ENCODE data around the gene FHOD3. TPM values are rescaled to one million over a fixed set of nuclear protein-coding genes. Genes with fewer than 3 reads are reported as not detected.

The FHOD3 gene
- total and polyA plus RNA-seq, 2 donors (not counting 1 experiment from before 2014, with no cell fraction given), result not detected

DNA sequence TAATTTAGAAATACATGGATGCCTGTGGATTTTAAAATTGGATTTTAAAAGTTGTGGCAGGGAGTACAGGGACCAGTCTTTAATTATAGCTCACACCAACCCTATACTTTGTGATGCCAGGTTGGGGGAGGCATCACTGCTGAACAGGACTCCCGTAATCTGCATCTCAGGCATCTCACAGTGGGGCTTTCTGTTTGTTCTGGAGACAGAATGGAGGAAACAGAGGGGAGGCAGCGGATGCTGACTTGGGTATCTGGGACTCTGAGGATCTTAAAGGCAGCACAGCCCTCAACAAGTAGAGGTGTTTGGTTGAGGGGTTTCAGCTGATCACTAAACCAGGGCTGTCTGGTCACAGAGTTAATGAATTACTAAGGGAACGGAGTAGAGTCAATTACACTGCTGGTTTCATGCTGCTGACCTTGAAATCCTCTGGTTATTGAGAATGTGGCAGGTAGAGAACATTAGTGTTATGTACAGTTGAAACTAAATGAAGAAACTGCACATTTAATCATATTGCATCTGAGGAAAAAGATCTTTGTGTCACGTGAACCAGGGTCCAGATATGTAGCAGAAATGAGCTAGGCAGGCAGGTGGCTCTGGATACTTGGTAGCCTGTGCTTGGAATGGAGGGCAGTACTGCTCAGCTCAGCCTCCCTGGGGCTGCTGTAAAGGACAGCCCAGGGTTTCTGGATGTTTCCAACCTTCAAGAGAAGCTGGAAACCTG lies 40.3 kb downstream of the FHOD3 start:
- WGBS (ENCODE audit: insufficient coverage), result 81% methylated on average over 3 of the region's 4 CpGs
- no peak overlapping the region for H3K27ac Mint-ChIP-seq
- H4K20me1 ChIP-seq (ENCODE audit: control insufficient read depth, insufficient read depth, low read length, poor library complexity, severe bottlenecking), result no peaks in the 10 kb centered on the region
- no peaks in the 10 kb centered on the region for H3K36me3 ChIP-seq (replicated peaks in 1 of 2; ENCODE audit: control extremely low read depth in 1 of 2, control insufficient read depth in 1 of 2, extremely low read depth in 1 of 2, insufficient read depth in 2 of 2, low read length in 1 of 2)
- H3K27me3 Mint-ChIP-seq, result peaks cover 13% of the 10 kb centered on the region
- intact Hi-C loops (cut with micrococcal nuclease), result no loop called here
- CTCF ChIA-PET, result no interaction called here
- POLR2A ChIA-PET, result no interaction called here
- no peak overlapping the region for H3K9ac ChIP-seq (ENCODE audit: low read length)
- no peak overlapping the region for H3K27ac ChIP-seq (ENCODE audit: low read length in 2 of 2)
- no peak overlapping the region for H3K4me2 ChIP-seq (replicated peaks; ENCODE audit: low read depth, low read length, poor library complexity, severe bottlenecking)
- peaks cover 6% of the 10 kb centered on the region for H3K9me3 Mint-ChIP-seq (ENCODE audit: insufficient read depth)
- no peak overlapping the region for H3K4me3 Mint-ChIP-seq
- ATAC-seq (ENCODE audit: low read depth) (no peak), DNase-seq (no peak)
- H2AFZ ChIP-seq (ENCODE audit: insufficient read depth, low read depth, low read length, poor library complexity, severe bottlenecking), result no peak overlapping the region
- no peaks in the 10 kb centered on the region for H3K4me1 Mint-ChIP-seq
- H3K4me3 ChIP-seq (ENCODE audit: control extremely low read depth in 1 of 5, extremely low read depth in 1 of 5, insufficient read depth in 1 of 5, low read depth in 2 of 5, low read length in 4 of 5), result no peak overlapping the region
- no peak for TF ChIP-seq EZH2 (IDR thresholded peaks at IDR 0.05; ENCODE audit: borderline replicate concordance, insufficient read depth, low read depth, low read length, poor library complexity, severe bottlenecking)
- TF ChIP-seq, protein P1, sequence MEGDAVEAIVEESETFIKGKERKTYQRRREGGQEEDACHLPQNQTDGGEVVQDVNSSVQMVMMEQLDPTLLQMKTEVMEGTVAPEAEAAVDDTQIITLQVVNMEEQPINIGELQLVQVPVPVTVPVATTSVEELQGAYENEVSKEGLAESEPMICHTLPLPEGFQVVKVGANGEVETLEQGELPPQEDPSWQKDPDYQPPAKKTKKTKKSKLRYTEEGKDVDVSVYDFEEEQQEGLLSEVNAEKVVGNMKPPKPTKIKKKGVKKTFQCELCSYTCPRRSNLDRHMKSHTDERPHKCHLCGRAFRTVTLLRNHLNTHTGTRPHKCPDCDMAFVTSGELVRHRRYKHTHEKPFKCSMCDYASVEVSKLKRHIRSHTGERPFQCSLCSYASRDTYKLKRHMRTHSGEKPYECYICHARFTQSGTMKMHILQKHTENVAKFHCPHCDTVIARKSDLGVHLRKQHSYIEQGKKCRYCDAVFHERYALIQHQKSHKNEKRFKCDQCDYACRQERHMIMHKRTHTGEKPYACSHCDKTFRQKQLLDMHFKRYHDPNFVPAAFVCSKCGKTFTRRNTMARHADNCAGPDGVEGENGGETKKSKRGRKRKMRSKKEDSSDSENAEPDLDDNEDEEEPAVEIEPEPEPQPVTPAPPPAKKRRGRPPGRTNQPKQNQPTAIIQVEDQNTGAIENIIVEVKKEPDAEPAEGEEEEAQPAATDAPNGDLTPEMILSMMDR (IDR thresholded peaks at IDR 0.05), result no peak
- H3K79me2 ChIP-seq (ENCODE audit: control insufficient read depth, insufficient read depth, low read length), result no peaks in the 10 kb centered on the region
- H3K27me3 ChIP-seq (replicated peaks in 1 of 4; ENCODE audit: control extremely low read depth in 1 of 4, control insufficient read depth in 3 of 4, insufficient read depth in 4 of 4, low read length in 3 of 4), result no peaks in the 10 kb centered on the region
- peaks cover 0 to 3% (median 0%) of the 10 kb centered on the region in 3 donors for H3K9me3 ChIP-seq (ENCODE audit: control extremely low read depth in 1 of 3, control insufficient read depth in 2 of 3, insufficient read depth in 1 of 3, low read length in 2 of 3)
- no peaks in the 10 kb centered on the region for H3K4me1 ChIP-seq (ENCODE audit: control insufficient read depth in 2 of 2, insufficient read depth in 2 of 2, low read length in 2 of 2)

DNA sequence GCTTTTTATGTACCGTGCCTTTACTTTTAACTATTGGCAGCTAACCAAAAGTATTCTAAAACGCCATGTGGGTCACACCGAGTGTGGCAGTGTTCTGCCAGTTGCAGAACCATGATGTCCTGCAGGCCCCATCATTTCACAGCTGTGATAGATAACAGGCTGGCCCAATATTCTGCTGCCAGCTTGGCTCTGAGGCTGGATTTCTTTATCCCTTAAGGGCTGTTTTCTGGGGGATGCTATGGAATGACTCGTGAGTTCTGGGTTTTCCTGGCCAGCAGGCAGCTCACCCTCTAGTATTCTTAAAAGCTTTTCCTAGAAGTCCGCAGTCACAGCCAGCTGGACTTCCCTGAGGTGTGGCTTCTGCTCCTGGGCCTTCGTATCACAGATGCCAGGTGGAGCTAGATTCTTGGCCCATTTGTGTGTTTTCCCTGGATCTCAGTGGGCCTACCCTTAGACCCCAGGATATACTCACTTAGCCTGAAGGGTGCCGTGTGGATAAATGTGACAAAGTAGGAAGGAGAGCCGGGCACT lies 41.0 kb downstream of the FHOD3 start:
- ATAC-seq (ENCODE audit: low read depth) (no peak), DNase-seq (no peak)
- H3K9me3 Mint-ChIP-seq (ENCODE audit: insufficient read depth), result peaks cover 6% of the 10 kb centered on the region
- Histone ChIP-seq H3K4me2 (replicated peaks; ENCODE audit: low read depth, low read length, poor library complexity, severe bottlenecking) (no peak overlapping the region), H3K27ac (ENCODE audit: low read length in 2 of 2) (no peak overlapping the region), H3K9me3 (ENCODE audit: control extremely low read depth in 1 of 3, control insufficient read depth in 2 of 3, insufficient read depth in 1 of 3, low read length in 2 of 3) (peaks cover 0 to 3% (median 0%) of the 10 kb centered on the region in 3 donors), H3K36me3 (replicated peaks in 1 of 2; ENCODE audit: control extremely low read depth in 1 of 2, control insufficient read depth in 1 of 2, extremely low read depth in 1 of 2, insufficient read depth in 2 of 2, low read length in 1 of 2) (no peaks in the 10 kb centered on the region), H3K27me3 (replicated peaks in 1 of 4; ENCODE audit: control extremely low read depth in 1 of 4, control insufficient read depth in 3 of 4, insufficient read depth in 4 of 4, low read length in 3 of 4) (no peaks in the 10 kb centered on the region), H2AFZ (ENCODE audit: insufficient read depth, low read depth, low read length, poor library complexity, severe bottlenecking) (no peak overlapping the region), H4K20me1 (ENCODE audit: control insufficient read depth, insufficient read depth, low read length, poor library complexity, severe bottlenecking) (no peaks in the 10 kb centered on the region), H3K9ac (ENCODE audit: low read length) (no peak overlapping the region), H3K79me2 (ENCODE audit: control insufficient read depth, insufficient read depth, low read length) (no peaks in the 10 kb centered on the region), H3K4me1 (ENCODE audit: control insufficient read depth in 2 of 2, insufficient read depth in 2 of 2, low read length in 2 of 2) (no peaks in the 10 kb centered on the region), H3K4me3 (ENCODE audit: control extremely low read depth in 1 of 5, extremely low read depth in 1 of 5, insufficient read depth in 1 of 5, low read depth in 2 of 5, low read length in 4 of 5) (no peak overlapping the region)
- 80% methylated on average over 8 of the region's 8 CpGs for WGBS (ENCODE audit: insufficient coverage)
- TF ChIP-seq, protein P1 (IDR thresholded peaks at IDR 0.05), result no peak
- no peak for TF ChIP-seq EZH2 (IDR thresholded peaks at IDR 0.05; ENCODE audit: borderline replicate concordance, insufficient read depth, low read depth, low read length, poor library complexity, severe bottlenecking)
- ChIA-PET POLR2A (no interaction called here), CTCF (interaction anchor here (0.6 kb wide), 1 partner anchor 49 kb away, joined by 3 read pairs; no protein-coding TSS in a partner anchor)
- no peak overlapping the region for H3K4me3 Mint-ChIP-seq
- peaks cover 13% of the 10 kb centered on the region for H3K27me3 Mint-ChIP-seq
- intact Hi-C loops (cut with micrococcal nuclease), result no loop called here
- no peaks in the 10 kb centered on the region for H3K4me1 Mint-ChIP-seq
- no peak overlapping the region for H3K27ac Mint-ChIP-seq

All from B cell (primary cell).